ENCODE data around the gene ARHGEF16.

ARHGEF16 gene

DNA sequence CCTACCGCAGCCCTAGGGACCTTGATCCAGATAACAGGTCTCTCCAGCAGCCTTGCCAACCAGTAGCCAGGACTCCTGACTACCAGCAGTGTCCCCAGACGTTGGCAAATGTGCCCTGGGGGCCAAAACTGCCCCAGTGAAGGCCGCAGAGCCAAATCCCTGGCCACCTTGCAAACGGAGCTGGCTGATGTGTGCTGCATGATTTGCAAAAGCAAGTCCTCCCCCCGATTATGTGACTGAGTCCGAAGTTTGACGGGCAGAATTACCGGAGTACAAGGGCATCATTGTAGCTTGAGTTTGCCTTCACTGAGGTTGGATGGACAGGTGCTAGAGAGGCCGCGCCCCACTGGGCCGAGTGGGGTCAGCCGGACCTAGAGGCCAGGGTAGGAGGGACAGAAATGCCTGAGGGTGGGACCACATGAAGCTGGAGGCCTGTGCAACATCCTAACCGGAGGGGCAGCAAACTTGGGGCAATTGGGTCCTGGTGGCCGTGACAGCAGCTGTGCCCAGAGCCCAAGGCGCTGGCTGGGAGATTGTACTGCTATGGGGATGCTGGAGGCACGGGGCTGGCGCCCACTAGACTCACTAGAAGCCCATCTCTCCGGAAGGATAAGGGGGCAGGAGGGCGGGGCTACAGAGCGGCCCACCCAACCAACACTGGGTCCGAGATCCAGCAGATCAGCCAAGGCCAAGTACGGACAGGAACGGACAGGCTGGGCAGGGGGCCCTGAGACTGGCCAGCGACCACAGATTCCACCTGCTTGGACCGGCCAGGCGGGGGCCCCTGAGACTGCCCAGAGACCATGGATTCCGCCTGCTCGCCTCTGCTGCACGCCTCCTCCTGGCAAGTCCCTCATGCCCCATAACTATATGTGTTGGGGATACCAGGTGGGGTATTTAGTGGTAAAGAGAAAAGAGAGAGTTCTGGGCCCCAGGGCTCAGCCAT, 2.8 kb downstream of the ARHGEF16 start:
- no peak for DNase-seq (ENCODE audit: low read depth)

GRCh38 chr1:3457910-3458883, 3.7 kb downstream of the ARHGEF16 start:
- no peak for DNase-seq (ENCODE audit: low read depth)

- DNase-seq (ENCODE audit: low read depth), result no peak
These were observed 4.8 kb downstream of the ARHGEF16 start for GRCh38 chr1:3459051-3459908.

DNA sequence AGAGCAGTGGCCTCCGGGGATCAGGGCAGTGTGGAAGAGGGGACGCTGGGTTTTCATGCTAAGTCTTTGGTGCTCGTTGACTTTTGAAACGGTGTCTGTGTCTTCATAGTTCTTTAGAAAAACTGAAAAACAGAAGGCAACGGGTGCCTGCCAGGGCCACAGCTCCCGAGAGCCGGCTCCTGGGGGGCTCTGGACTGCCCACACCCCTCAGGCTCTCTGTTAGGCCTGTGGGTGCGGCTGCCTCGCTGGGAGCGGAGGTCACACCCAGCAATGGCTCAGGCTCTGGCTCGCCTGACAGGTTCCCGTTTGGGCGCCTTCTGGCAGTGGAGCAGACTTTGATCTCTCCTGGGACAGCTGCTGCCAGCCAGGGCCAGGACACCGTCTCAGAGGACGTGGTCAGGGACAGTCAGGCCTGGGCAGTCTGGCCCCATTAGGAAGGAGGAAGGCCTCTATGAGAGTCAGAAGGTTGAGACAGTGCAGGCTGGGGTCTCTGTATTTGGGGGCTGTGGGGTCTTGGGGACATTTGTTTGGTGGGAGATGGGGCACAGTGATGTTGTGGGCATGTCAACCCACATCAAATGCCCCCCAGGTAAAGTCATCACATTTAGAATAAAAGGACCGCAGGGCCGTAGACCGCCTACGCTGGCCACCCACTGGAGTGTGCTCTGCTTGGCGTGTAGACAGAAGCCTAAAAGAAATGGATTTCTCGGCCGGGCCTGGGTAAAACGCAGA, 5.6 kb downstream of the ARHGEF16 start:
- no peak for DNase-seq (ENCODE audit: low read depth)

DNA sequence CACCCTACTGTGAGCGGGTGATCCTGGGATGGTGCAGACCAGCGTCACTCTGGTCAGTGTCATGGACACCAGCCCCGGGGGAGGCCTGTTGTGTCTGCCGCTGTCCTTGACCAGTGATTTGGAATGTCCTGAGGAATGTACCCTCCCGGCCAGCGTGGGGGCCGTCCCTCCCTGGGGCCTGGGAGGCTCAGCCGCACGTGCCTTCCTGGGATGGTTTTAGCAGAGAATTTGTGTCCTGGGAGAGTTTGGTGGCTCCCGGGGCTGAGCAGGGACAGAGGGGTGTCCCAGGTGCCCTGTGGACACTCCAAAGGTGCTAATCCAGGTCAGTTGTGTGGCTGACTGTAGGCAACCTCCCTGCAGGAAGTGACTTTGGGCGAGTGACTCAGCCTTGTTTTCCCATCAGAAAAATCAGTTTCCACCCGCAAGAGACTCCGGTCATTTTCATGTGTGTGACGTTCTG, 6.2 kb downstream of the ARHGEF16 start:
- DNase-seq (ENCODE audit: low read depth), result no peak

DNA sequence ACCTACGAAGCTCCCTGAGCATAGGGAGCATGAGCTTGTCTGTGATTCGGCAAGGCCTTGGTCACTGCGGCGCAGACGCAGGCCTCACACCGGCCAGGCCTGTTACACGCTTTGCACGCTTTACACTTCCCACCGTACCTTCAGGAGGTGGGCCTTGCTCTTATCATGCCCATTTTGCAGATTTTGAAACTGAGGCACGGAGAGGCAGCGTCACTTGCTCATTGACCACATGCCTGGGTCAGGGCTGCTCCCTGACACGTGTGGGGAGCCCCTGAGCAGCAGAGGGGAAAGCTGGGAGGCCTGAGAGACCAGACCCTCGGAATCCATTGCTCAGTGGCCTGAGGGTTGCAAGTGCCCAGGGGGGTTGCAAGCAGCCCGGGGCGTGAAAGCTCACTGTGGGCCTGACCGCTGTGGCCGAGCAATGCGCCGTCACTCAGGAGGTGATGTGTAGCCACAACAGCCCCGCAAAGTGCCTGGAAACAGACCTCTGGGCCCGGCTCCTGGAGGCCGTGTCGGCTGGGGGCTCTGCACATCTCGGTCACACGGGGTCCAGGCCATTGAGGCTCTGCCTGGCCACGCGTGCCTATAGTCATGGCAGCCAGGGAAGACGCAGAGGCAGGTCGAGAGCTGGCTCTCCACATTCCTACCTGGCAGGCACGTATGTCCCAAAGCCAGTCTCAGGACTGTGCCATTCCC, 6.9 kb downstream of the ARHGEF16 start:
- DNase-seq (ENCODE audit: low read depth), result no peak

DNA sequence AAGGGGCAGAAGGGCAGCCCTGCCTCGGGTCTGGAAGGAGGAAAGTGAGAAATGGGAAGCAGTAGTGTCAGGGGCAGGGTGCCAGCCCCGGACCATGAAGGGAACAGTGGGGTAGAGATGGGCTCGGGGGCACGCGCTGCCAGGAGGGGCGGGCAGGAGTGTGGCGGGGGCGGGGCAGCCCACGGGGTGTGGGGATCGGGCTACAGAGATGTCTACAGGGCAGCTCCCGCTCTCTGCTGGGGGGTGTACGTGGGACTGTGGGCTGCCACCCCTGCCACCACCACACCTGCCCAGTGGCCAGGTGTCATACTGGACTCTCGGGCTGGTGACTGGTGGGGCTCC, 7.4 kb downstream of the ARHGEF16 start:
- DNase-seq (ENCODE audit: low read depth), result no peak

DNA sequence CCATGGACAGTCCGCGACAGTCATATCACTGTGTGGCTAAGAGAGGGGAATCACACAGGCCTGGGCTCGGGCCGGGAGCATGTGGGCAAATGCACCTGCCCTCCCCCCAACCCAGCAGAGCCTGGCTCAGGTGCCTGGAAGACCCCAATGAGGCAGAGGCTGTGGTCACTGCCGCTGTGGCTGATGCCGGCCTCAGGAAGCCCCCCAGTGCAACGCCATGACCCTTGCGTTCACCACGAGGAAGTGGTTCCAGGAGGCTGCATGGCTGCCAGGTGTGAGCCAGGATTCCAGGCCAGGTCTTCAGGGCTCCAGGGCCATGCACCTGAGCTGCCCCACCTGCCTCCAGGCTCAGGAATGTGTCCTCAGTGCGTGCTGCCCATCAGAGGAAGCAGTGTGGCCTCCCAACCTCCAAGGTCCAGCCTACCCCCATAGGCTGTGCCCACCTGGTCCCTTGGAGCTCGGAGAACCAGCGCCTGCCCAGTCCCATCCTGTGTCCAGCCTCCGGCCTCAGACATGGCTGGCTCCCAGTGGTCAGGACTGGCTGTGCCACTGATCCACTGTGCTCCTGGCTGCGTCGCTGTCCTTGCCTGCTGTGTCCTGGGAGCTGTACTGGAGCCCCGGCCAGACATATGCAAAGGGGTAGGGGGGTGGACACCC, 8.0 kb downstream of the ARHGEF16 start:
- no peak for DNase-seq (ENCODE audit: low read depth)

DNA sequence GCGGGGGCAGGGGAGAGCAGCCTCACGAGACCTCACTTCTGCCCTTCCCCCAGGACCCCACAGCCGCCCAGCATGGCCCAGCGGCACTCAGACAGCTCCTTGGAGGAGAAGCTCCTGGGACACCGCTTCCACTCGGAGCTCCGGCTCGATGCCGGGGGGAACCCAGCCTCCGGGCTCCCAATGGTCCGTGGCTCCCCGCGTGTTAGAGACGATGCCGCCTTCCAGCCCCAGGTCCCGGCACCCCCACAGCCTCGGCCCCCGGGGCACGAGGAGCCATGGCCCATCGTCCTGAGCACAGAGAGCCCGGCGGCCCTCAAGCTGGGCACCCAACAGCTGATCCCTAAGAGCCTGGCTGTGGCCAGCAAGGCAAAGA, 8.5 kb downstream of the ARHGEF16 start:
- DNase-seq (ENCODE audit: low read depth), result no peak

DNA sequence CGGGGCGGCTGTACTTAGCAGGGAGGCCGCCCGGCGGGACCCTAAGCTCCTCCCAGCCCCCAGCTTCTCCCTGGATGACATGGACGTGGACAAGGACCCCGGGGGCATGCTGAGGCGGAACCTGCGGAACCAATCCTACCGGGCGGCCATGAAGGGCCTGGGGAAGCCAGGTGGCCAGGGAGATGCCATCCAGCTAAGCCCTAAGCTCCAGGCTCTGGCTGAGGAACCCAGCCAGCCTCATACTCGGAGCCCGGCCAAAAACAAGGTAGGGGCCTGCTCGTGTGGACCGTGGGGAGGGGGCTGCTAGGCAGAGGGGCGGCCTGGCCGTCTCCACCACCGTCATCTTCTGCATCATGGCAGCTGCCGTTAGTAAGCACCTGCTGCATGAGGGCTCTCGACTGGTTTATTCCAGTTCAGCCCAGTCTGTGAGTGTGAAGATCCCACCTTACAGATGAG, 9.0 kb downstream of the ARHGEF16 start:
- no peak for DNase-seq (ENCODE audit: low read depth)

DNA sequence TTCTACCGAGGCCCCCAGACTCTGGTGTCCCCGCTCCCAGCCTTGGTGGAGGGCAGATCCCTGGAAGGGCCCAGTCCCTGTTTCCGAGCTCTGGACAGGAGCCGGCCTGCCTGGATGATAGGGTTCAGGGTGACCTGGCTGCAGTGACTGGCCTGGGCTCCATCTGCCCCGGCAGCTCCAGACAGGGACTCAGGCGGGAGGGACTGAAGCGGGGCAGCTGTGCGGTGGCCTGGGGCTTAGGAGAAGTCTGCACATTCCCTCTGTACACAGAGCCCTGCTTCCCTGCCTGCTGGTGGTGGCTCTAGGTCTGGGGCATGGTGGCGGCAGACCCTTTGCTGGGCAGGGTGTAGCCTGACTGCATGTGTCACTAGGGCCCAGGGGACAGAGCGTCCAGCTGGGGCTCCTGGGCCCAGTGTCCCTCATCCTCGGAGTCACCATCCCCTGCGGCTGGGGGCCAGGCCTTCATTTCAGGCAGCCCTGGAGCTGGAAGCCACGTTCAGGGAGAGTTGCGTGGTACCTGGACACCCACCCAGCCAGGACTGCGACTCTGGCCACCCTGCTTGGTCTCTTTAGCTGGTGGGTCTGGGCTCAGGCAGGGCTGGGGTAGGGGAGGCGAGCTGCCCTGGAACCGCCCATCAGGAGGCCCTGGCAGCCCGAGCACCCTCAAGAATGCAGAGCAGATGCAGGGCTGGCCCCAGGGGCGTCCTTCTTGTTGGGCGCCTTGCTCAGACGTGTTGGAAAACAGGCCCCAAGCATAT, 9.6 kb downstream of the ARHGEF16 start:
- no peak for DNase-seq (ENCODE audit: low read depth)

GRCh38 chr1:3464649-3465025, 10.2 kb downstream of the ARHGEF16 start:
- no peak for DNase-seq (ENCODE audit: low read depth)

DNA sequence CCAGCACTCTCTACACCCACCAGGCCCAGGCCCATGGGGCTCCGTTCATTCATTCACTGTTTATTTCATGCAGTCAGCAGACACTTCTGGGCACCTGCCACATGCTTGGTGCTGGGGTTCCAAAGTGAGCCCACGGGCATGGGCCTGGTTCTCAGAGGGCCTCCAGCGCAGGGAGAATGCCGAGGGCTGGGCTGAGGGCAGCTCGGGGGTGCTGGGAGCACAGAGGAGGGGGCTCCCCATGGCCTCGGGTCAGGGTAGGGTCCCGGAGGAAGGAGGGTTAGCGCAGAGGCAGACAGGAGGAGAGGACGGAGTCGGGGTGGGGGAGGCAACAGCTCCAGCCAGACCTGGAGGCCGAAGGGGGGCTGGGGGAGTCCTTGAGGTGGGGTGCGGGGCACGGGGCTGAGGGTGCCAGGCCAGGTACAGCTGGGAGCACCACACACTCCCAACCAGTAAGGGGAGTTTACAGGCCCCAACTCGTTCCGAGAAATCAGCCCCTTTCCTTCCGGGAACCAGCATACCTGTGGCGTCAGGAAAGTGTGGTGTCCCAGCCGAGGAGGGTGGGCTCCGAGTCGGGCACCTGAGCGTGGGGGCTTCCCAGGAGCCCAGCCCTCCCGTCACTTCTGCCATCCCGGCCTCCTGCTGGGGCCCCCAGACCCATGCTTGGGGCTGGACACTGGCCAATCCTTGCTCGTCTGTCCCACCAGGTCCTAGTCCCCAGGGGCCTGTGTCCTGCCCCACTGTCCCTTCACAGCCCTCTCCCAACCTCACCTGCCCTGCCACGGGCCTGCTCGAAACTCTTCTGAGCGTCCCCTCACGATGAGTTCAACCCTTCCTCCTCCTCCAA, 10.8 kb downstream of the ARHGEF16 start:
- DNase-seq (ENCODE audit: low read depth), result no peak

DNA sequence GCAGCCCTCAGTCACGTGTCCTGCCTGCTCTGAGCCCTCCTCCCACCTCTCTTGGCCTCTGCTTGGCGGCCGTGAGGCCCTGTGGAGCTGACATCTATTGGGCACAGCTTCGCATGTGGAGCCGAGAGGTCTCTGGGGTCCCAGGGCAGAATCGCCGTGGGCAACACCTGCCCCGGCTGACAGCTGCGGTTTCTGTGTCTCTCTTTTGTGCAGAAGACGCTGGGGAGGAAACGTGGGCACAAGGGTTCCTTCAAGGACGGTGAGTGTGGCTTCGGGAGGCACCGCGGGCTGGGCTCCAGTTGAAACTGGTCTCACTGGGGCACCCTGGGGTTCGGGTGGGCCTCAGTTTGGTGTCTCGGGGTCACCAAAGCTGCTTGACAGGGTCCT, 11.5 kb downstream of the ARHGEF16 start:
- no peak for DNase-seq (ENCODE audit: low read depth)

DNA sequence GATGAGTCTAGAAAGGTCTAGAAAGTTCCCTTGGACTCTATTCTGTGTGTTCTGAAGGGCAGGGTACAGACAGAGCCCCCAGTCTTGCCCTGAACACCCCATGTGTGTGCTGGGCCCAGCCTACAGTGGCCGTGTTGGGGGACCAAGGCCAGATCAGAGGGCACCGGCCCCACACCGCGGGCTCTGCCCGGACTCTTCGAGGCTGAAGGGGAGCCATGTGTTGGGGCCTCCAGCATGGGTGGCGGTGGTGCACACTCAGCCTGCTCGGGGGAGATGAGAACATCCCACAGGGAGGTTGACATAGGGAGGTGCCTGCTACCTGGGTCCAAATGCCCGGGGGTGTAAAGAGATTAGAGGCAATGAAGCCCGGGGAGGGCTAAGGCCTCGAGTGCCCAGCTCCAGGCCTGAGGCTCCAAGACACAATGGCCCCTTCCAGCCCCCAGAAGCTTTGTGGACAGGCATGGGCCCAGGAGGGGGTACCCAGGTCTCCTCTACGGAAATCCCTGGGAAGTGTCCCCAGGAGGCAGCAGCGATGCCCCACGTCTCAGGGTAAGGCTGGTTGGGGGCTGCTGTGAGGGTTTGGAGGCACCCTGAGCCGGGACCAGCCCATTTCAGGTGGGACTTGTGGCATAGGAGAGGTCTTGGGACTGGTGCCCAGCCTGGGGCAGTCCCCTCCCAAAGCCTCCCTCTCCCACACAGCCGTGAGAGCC, 12.1 kb downstream of the ARHGEF16 start:
- no peak for DNase-seq (ENCODE audit: low read depth)

- no peak for DNase-seq (ENCODE audit: low read depth)
These were observed 12.9 kb downstream of the ARHGEF16 start for GRCh38 chr1:3467096-3468036.
